Trophoblast cell (in vitro differentiated cells and primary cell): ENCODE data around the gene MAPK11.

ENCODE experiments used
- DNase-seq, 2 donors: peaks; one replicate each; pipeline ENCODE4 v3.0.0-alpha.2; 2016
- H2AFZ ChIP-seq: 2 replicates; pipeline ENCODE4 v1.6.1; 2013; ENCODE audit warnings: low read length, moderate library complexity, mild to moderate bottlenecking; ENCODE audit not compliant: insufficient read depth, poor library complexity
- H2AK5ac ChIP-seq: 2 replicates; pipeline ENCODE4 v1.6.1; 2013; ENCODE audit warnings: mild to moderate bottlenecking, low read length
- H2BK120ac ChIP-seq: 2 replicates; pipeline ENCODE4 v1.6.1; 2013; ENCODE audit warnings: low read length, mild to moderate bottlenecking, moderate library complexity; ENCODE audit not compliant: insufficient read depth, poor library complexity
- H2BK12ac ChIP-seq: 2 replicates; pipeline ENCODE4 v1.6.1; 2013; ENCODE audit warnings: mild to moderate bottlenecking, low read length, moderate library complexity
- H2BK5ac ChIP-seq: 2 replicates; pipeline ENCODE4 v1.6.1; 2013; ENCODE audit warnings: low read length, low read depth, moderate library complexity, mild to moderate bottlenecking; ENCODE audit not compliant: poor library complexity
- H3K14ac ChIP-seq: 2 replicates; pipeline ENCODE4 v1.6.1; 2013; ENCODE audit warnings: mild to moderate bottlenecking, low read length
- H3K18ac ChIP-seq: 2 replicates; pipeline ENCODE4 v1.6.1; 2013; ENCODE audit warnings: mild to moderate bottlenecking, low read length
- H3K23ac ChIP-seq: 2 replicates; pipeline ENCODE4 v1.6.1; 2013; ENCODE audit warnings: low read length
- H3K27ac ChIP-seq: 2 replicates; pipeline ENCODE4 v1.5.1; 2013; ENCODE audit warnings: low read depth, mild to moderate bottlenecking, inconsistent platforms, low read length, moderate library complexity
- H3K27me3 ChIP-seq: 2 replicates; pipeline ENCODE4 v1.6.1; 2013; ENCODE audit warnings: inconsistent platforms, mild to moderate bottlenecking, low read length, moderate library complexity; ENCODE audit not compliant: insufficient read depth
- H3K36me3 ChIP-seq, 2 experiments: 1 replicate in 1 of 2; 2 replicates in 1 of 2; pipeline ENCODE4 v1.6.1; 2013; ENCODE audit warnings: low read length in 2 of 2, mild to moderate bottlenecking in 2 of 2, moderate library complexity in 1 of 2; ENCODE audit not compliant: insufficient read depth in 2 of 2, control insufficient read depth in 1 of 2
- H3K4ac ChIP-seq: 2 replicates; pipeline ENCODE4 v1.6.1; 2013; ENCODE audit warnings: low read depth, mild to moderate bottlenecking, low read length, moderate library complexity
- H3K4me1 ChIP-seq, 2 experiments: 1 replicate in 1 of 2; 2 replicates in 1 of 2; pipeline ENCODE4 v1.6.1; 2013; ENCODE audit warnings: low read length in 2 of 2, mild to moderate bottlenecking in 2 of 2, moderate library complexity in 1 of 2; ENCODE audit not compliant: insufficient read depth in 2 of 2, control insufficient read depth in 1 of 2
- H3K4me2 ChIP-seq: 2 replicates; pipeline ENCODE4 v1.6.1; 2013; ENCODE audit warnings: inconsistent platforms, mild to moderate bottlenecking, low read length, moderate library complexity
- H3K4me3 ChIP-seq: 2 replicates; pipeline ENCODE4 v1.5.1; 2013; ENCODE audit warnings: mild to moderate bottlenecking, low read depth, low read length, inconsistent platforms
- H3K79me1 ChIP-seq: one replicate; pipeline ENCODE4 v1.6.1; 2013; ENCODE audit warnings: low read length
- H3K79me2 ChIP-seq: 2 replicates; pipeline ENCODE4 v1.6.1; 2013; ENCODE audit warnings: low read length, mild to moderate bottlenecking; ENCODE audit not compliant: control insufficient read depth, insufficient read depth, poor library complexity
- H3K9ac ChIP-seq: 2 replicates; pipeline ENCODE4 v1.6.1; 2013; ENCODE audit warnings: mild to moderate bottlenecking, low read length
- H3K9me3 ChIP-seq: 2 replicates; pipeline ENCODE4 v1.6.1; 2013; ENCODE audit warnings: low read depth, mild to moderate bottlenecking, control low read depth, inconsistent platforms, low read length; ENCODE audit not compliant: insufficient read depth
- H4K12ac ChIP-seq: 2 replicates; pipeline ENCODE4 v1.6.1; 2013; ENCODE audit warnings: low read depth, mild to moderate bottlenecking, low read length, moderate library complexity
- H4K8ac ChIP-seq: 2 replicates; pipeline ENCODE4 v1.6.1; 2013; ENCODE audit warnings: low read depth, mild to moderate bottlenecking, low read length, moderate library complexity
- H4K91ac ChIP-seq: one replicate; pipeline ENCODE4 v1.6.1; 2013; ENCODE audit warnings: low read depth, mild to moderate bottlenecking, low read length, moderate library complexity
- WGBS: extraction: QIAGEN DNeasy Blood & Tissue Kit; methylation state at CpG from one replicate; pipeline ENCODE4 v1.1.7; 2013; ENCODE audit warnings: missing lambda C conversion rate; ENCODE audit not compliant: insufficient read length, insufficient coverage; ENCODE audit errors: extremely low coverage; 5-methylcytosine and 5-hydroxymethylcytosine counted together

MAPK11 gene

GRCh38 chr22:50216684-50217520 is 53.3 kb downstream of the MAPK11 start:
- H4K8ac ChIP-seq: no peak overlapping the region
- no peak overlapping the region for H3K4ac ChIP-seq
- H2BK5ac ChIP-seq: no peak overlapping the region
- H3K36me3 ChIP-seq: peaks cover 87% of the 10 kb centered on the region in 2 experiments
- no peak overlapping the region for H4K91ac ChIP-seq
- peaks cover 14% of the 10 kb centered on the region for H3K9me3 ChIP-seq
- H3K4me2 ChIP-seq: no peak overlapping the region
- no peak overlapping the region for H4K12ac ChIP-seq
- no peak overlapping the region for H3K27ac ChIP-seq
- DNase-seq: no peak
- no peak overlapping the region for H2BK12ac ChIP-seq
- no peak overlapping the region for H2AFZ ChIP-seq
- H3K4me3 ChIP-seq: no peak overlapping the region
- no peak overlapping the region for H3K9ac ChIP-seq
- no peak overlapping the region for H3K18ac ChIP-seq
- no peaks in the 10 kb centered on the region for H3K79me2 ChIP-seq
- H3K27me3 ChIP-seq: no peaks in the 10 kb centered on the region
- no peak overlapping the region for H2BK120ac ChIP-seq
- WGBS: no CpG with 5 or more reads among the region's 57 CpGs
- no peak overlapping the region for H3K23ac ChIP-seq
- H2AK5ac ChIP-seq: no peak overlapping the region
- H3K4me1 ChIP-seq: no peaks in the 10 kb centered on the region
- H3K14ac ChIP-seq: no peak overlapping the region
- no peaks in the 10 kb centered on the region for H3K79me1 ChIP-seq

GRCh38 chr22:50216055-50216683 is 54.0 kb downstream of the MAPK11 start:
- Histone ChIP-seq H2BK12ac (no peak overlapping the region), H3K9ac (no peak overlapping the region), H2AFZ (no peak overlapping the region), H3K27ac (no peak overlapping the region), H2AK5ac (no peak overlapping the region), H3K14ac (no peak overlapping the region), H3K9me3 (peaks cover 14% of the 10 kb centered on the region), H3K23ac (no peak overlapping the region), H3K4me3 (no peak overlapping the region), H3K18ac (no peak overlapping the region), H4K12ac (peak overlapping the region; percentile 23), H3K27me3 (no peaks in the 10 kb centered on the region), H3K79me1 (no peaks in the 10 kb centered on the region), H2BK5ac (no peak overlapping the region), H3K36me3 (peaks cover 81% of the 10 kb centered on the region in 2 experiments), H4K8ac (no peak overlapping the region), H4K91ac (no peak overlapping the region), H2BK120ac (no peak overlapping the region), H3K4me2 (no peak overlapping the region), H3K4me1 (no peaks in the 10 kb centered on the region), H3K79me2 (no peaks in the 10 kb centered on the region), H3K4ac (no peak overlapping the region)
- no CpG with 5 or more reads among the region's 15 CpGs for WGBS
- no peak for DNase-seq

DNA sequence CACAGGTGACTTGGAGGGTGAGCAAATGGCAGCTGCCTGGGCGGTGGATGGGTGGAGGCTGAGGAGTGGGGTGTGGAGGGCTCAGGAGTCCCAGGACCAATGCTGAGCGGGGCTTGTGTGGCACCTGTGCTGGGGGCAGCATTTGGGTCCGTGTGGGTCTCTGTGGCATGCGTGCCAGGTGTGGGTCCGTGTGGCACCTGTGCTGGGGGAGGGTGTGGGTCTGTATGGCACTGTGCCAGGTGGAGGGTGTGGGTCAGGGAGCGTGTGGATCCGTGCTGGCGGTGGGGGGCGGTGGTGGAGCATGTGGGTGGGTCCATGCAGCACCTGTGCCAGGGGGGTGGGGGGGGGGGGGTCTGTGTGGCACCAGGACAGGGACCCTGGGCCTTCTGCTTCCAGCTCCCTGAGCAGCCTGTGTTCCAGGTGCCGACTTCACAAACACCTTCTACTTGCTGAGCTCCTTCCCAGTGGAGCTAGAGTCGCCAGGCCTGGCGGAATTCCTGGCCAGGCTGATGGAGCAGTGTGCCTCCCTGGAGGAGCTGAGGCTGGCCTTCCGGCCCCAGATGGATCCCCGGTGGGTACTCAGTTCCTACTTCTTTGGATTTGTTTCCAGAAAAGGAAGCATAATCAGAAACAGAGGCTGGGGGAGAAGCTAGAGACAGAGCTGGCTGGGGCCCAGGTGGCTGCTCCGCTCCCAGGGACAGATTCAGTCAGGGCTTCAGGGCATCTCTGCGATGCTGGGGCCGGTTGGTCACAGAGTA is 54.7 kb downstream of the MAPK11 start:
- Histone ChIP-seq H3K4me3 (no peak overlapping the region), H2AFZ (no peak overlapping the region), H3K36me3 (peaks cover 81 to 82% of the 10 kb centered on the region in 2 experiments), H3K9ac (no peak overlapping the region), H3K79me1 (no peaks in the 10 kb centered on the region), H4K8ac (no peak overlapping the region), H3K14ac (no peak overlapping the region), H3K27ac (no peak overlapping the region), H2AK5ac (no peak overlapping the region), H3K79me2 (no peaks in the 10 kb centered on the region), H4K91ac (no peak overlapping the region), H2BK5ac (no peak overlapping the region), H2BK12ac (no peak overlapping the region), H3K27me3 (no peaks in the 10 kb centered on the region), H3K4me2 (no peak overlapping the region), H3K4me1 (no peaks in the 10 kb centered on the region), H3K9me3 (peaks cover 7% of the 10 kb centered on the region), H3K23ac (no peak overlapping the region), H3K4ac (no peak overlapping the region), H3K18ac (no peak overlapping the region), H4K12ac (no peak overlapping the region), H2BK120ac (no peak overlapping the region)
- no peak for DNase-seq
- WGBS: no CpG with 5 or more reads among the region's 17 CpGs
